Effector CD8-positive, alpha-beta T cell (primary cell): ENCODE data around the gene LCE3C.
"Not testable (repeated sequence)": the region's sequence is repeated elsewhere in the genome, so short reads cannot be mapped to it uniquely, and the experiment has no call there.

ENCODE experiments used
- DNase-seq: peaks from one replicate; lab custom pipeline; 2025; lab: John Stamatoyannopoulos, UW
- total RNA-seq, 4 experiments: gene quantifications; one replicate each; lab custom pipeline; 2026; lab: John Stamatoyannopoulos, UW

Gene LCE3C
- 0 reads per million in 4 experiments for total RNA-seq

GRCh38 chr1:152599934-152600333, at the start of gene LCE3C:
Gene LCE3C (plus strand): TSS chr1:152600234. CDS start chr1:152600732, 498 bp downstream.
- no peak for DNase-seq

- DNase-seq, result no peak
These were observed 34.9 kb upstream of the LCE3C start for GRCh38 chr1:152565115-152565514.

GRCh38 chr1:152565535-152566215, 34.4 kb upstream of the LCE3C start:
- no peak for DNase-seq

- DNase-seq, result no peak
These were observed 33.4 kb upstream of the LCE3C start, which contains the start of gene LCE3E for GRCh38 chr1:152566681-152567080. Gene LCE3E (minus strand): TSS chr1:152566780. CDS start chr1:152566208, 572 bp downstream.

- DNase-seq, result no peak
These were observed 22.9 kb upstream of the LCE3C start for GRCh38 chr1:152577168-152577567.

GRCh38 chr1:152579526-152579925, 20.5 kb upstream of the LCE3C start:
- not testable (repeated sequence) for DNase-seq

- DNase-seq, result no peak
These were observed 19.6 kb upstream of the LCE3C start, which contains the start of gene LCE3D for GRCh38 chr1:152580433-152580832. Gene LCE3D (minus strand): TSS chr1:152580516. CDS start chr1:152579936, 580 bp downstream.

- no peak for DNase-seq
These were observed 17.4 kb upstream of the LCE3C start for GRCh38 chr1:152582647-152583046.

GRCh38 chr1:152585586-152585985, 14.4 kb upstream of the LCE3C start:
- no peak for DNase-seq

GRCh38 chr1:152596986-152597385, 3.0 kb upstream of the LCE3C start:
- no peak for DNase-seq

GRCh38 chr1:152613511-152613910, 13.5 kb downstream of the LCE3C start, which contains the start of gene LCE3B:
Gene LCE3B (plus strand): TSS chr1:152613811. CDS start chr1:152613811, 0 bp downstream.
- no peak for DNase-seq

- no peak for DNase-seq
These were observed 22.0 kb downstream of the LCE3C start for GRCh38 chr1:152621993-152622392.

- no peak for DNase-seq
These were observed 22.8 kb downstream of the LCE3C start, which contains the start of gene LCE3A for GRCh38 chr1:152622803-152623202. Gene LCE3A (minus strand): TSS chr1:152623103. CDS start chr1:152623103, 0 bp downstream.

GRCh38 chr1:152623203-152623844, 23.3 kb downstream of the LCE3C start:
- DNase-seq, result no peak

GRCh38 chr1:152626744-152627143, 26.7 kb downstream of the LCE3C start:
- no peak for DNase-seq

- DNase-seq, result no peak
These were observed 30.6 kb downstream of the LCE3C start for GRCh38 chr1:152630596-152630995.

GRCh38 chr1:152640351-152640750, 40.3 kb downstream of the LCE3C start:
- no peak for DNase-seq

GRCh38 chr1:152643945-152644344, 43.9 kb downstream of the LCE3C start:
- DNase-seq, result no peak

- DNase-seq, result no peak
These were observed 45.1 kb downstream of the LCE3C start for GRCh38 chr1:152645146-152645545.

- DNase-seq, result no peak
These were observed 46.6 kb downstream of the LCE3C start for GRCh38 chr1:152646656-152647055.
